ENCODE results near the gene WWOX. TPM values are rescaled to one million over a fixed set of nuclear protein-coding genes. Genes with fewer than 3 reads are reported as not detected.

The WWOX gene
- total and polyA plus RNA-seq, 2 donors (not counting 1 experiment from before 2014, with no cell fraction given): 10.5 to 42.3 TPM

- TF ChIP-seq CTCF (IDR thresholded peaks at IDR 0.05): no peak
- no peak for TF ChIP-seq EZH2 (IDR thresholded peaks at IDR 0.05; ENCODE audit: borderline replicate concordance, insufficient read depth, low read depth, low read length, poor library complexity, severe bottlenecking)
- no peak overlapping the region for H2AFZ ChIP-seq (ENCODE audit: insufficient read depth, low read depth, low read length, poor library complexity, severe bottlenecking)
- no peaks in the 10 kb centered on the region for H3K4me1 ChIP-seq (ENCODE audit: control insufficient read depth in 2 of 2, insufficient read depth in 2 of 2, low read length in 2 of 2)
- no peak overlapping the region for H3K27ac ChIP-seq (ENCODE audit: low read length in 2 of 2)
- H3K9me3 ChIP-seq (ENCODE audit: control extremely low read depth in 1 of 3, control insufficient read depth in 2 of 3, insufficient read depth in 1 of 3, low read length in 2 of 3): peaks cover 0 to 5% (median 0%) of the 10 kb centered on the region in 3 donors
- intact Hi-C loops (cut with micrococcal nuclease): no loop called here
- no CpG with 5 or more reads among the region's 3 CpGs for WGBS (ENCODE audit: insufficient coverage)
- no peaks in the 10 kb centered on the region for H3K36me3 ChIP-seq (replicated peaks in 1 of 2; ENCODE audit: control extremely low read depth in 1 of 2, control insufficient read depth in 1 of 2, extremely low read depth in 1 of 2, insufficient read depth in 2 of 2, low read length in 1 of 2)
- Mint-ChIP-seq H3K27ac (no peak overlapping the region), H3K4me3 (no peak overlapping the region), H3K9me3 (ENCODE audit: insufficient read depth) (no peaks in the 10 kb centered on the region), H3K4me1 (no peaks in the 10 kb centered on the region), H3K27me3 (no peaks in the 10 kb centered on the region)
- ChIA-PET POLR2A (no interaction called here), CTCF (no interaction called here)
- no peak for ATAC-seq (ENCODE audit: low read depth)
- no peak overlapping the region for H3K4me3 ChIP-seq (ENCODE audit: control extremely low read depth in 1 of 5, extremely low read depth in 1 of 5, insufficient read depth in 1 of 5, low read depth in 2 of 5, low read length in 4 of 5)
- no peaks in the 10 kb centered on the region for H3K27me3 ChIP-seq (replicated peaks in 1 of 4; ENCODE audit: control extremely low read depth in 1 of 4, control insufficient read depth in 3 of 4, insufficient read depth in 4 of 4, low read length in 3 of 4)
- no peaks in the 10 kb centered on the region for H3K79me2 ChIP-seq (ENCODE audit: control insufficient read depth, insufficient read depth, low read length)
- no peak overlapping the region for H3K9ac ChIP-seq (ENCODE audit: low read length)
- H3K4me2 ChIP-seq (replicated peaks; ENCODE audit: low read depth, low read length, poor library complexity, severe bottlenecking): no peak overlapping the region
- no peak for DNase-seq
- H4K20me1 ChIP-seq (ENCODE audit: control insufficient read depth, insufficient read depth, low read length, poor library complexity, severe bottlenecking): no peaks in the 10 kb centered on the region
Measured at GRCh38 chr16:78348068-78348467, 248.6 kb downstream of the WWOX start.

- Histone ChIP-seq H3K27me3 (replicated peaks in 1 of 4; ENCODE audit: control extremely low read depth in 1 of 4, control insufficient read depth in 3 of 4, insufficient read depth in 4 of 4, low read length in 3 of 4) (no peaks in the 10 kb centered on the region), H3K4me3 (ENCODE audit: control extremely low read depth in 1 of 5, extremely low read depth in 1 of 5, insufficient read depth in 1 of 5, low read depth in 2 of 5, low read length in 4 of 5) (no peak overlapping the region), H3K9me3 (ENCODE audit: control extremely low read depth in 1 of 3, control insufficient read depth in 2 of 3, insufficient read depth in 1 of 3, low read length in 2 of 3) (peaks cover 0 to 5% (median 0%) of the 10 kb centered on the region in 3 donors), H3K36me3 (replicated peaks in 1 of 2; ENCODE audit: control extremely low read depth in 1 of 2, control insufficient read depth in 1 of 2, extremely low read depth in 1 of 2, insufficient read depth in 2 of 2, low read length in 1 of 2) (no peaks in the 10 kb centered on the region), H3K4me1 (ENCODE audit: control insufficient read depth in 2 of 2, insufficient read depth in 2 of 2, low read length in 2 of 2) (no peaks in the 10 kb centered on the region), H3K79me2 (ENCODE audit: control insufficient read depth, insufficient read depth, low read length) (no peaks in the 10 kb centered on the region), H4K20me1 (ENCODE audit: control insufficient read depth, insufficient read depth, low read length, poor library complexity, severe bottlenecking) (no peaks in the 10 kb centered on the region), H3K27ac (ENCODE audit: low read length in 2 of 2) (no peak overlapping the region), H2AFZ (ENCODE audit: insufficient read depth, low read depth, low read length, poor library complexity, severe bottlenecking) (no peak overlapping the region), H3K4me2 (replicated peaks; ENCODE audit: low read depth, low read length, poor library complexity, severe bottlenecking) (no peak overlapping the region), H3K9ac (ENCODE audit: low read length) (no peak overlapping the region)
- WGBS (ENCODE audit: insufficient coverage): 100% methylated on average over 4 of the region's 9 CpGs
- no peak for TF ChIP-seq CTCF (IDR thresholded peaks at IDR 0.05)
- no peak for TF ChIP-seq EZH2 (IDR thresholded peaks at IDR 0.05; ENCODE audit: borderline replicate concordance, insufficient read depth, low read depth, low read length, poor library complexity, severe bottlenecking)
- ChIA-PET CTCF (no interaction called here), POLR2A (no interaction called here)
- DNase-seq (no peak), ATAC-seq (ENCODE audit: low read depth) (no peak)
- H3K4me3 Mint-ChIP-seq: no peak overlapping the region
- no peak overlapping the region for H3K27ac Mint-ChIP-seq
- H3K9me3 Mint-ChIP-seq (ENCODE audit: insufficient read depth): no peaks in the 10 kb centered on the region
- no peaks in the 10 kb centered on the region for H3K27me3 Mint-ChIP-seq
- intact Hi-C loops (cut with micrococcal nuclease): no loop called here
- no peaks in the 10 kb centered on the region for H3K4me1 Mint-ChIP-seq
Measured at GRCh38 chr16:78348886-78349285, 249.4 kb downstream of the WWOX start.
